Fibroblast of lung (primary cell): ENCODE data around the gene LAMB3. TPM values are rescaled to one million over a fixed set of nuclear protein-coding genes. Genes with fewer than 3 reads are reported as not detected.

Experiments
- DNase-seq, 2 donors: peaks; one replicate each; pipeline versions ENCODE4 v3.0.0 to v3.0.0-alpha.2; 2010; ENCODE audit warnings: low read depth in 2 of 2
- H2AFZ ChIP-seq: 2 replicates; pipeline ENCODE4 v1.5.1; 2012; ENCODE audit warnings: low read length, control low read depth, inconsistent platforms
- H3K27ac ChIP-seq: 2 replicates; pipeline ENCODE4 v1.5.1; 2011; ENCODE audit warnings: low read length, control low read depth; ENCODE audit not compliant: insufficient read depth
- H3K27me3 ChIP-seq: 2 replicates; pipeline ENCODE4 v1.5.1; 2011; ENCODE audit warnings: mild to moderate bottlenecking, low read length; ENCODE audit not compliant: control insufficient read depth, insufficient read depth
- H3K36me3 ChIP-seq: 2 replicates; pipeline ENCODE4 v1.5.1; 2011; ENCODE audit warnings: low read length; ENCODE audit not compliant: control insufficient read depth, insufficient read depth
- H3K4me1 ChIP-seq: 2 replicates; pipeline ENCODE4 v1.5.1; 2011; ENCODE audit warnings: low read length; ENCODE audit not compliant: control insufficient read depth, insufficient read depth; ENCODE audit errors: extremely low read depth
- H3K4me2 ChIP-seq: 2 replicates; pipeline ENCODE4 v1.5.1; 2011; ENCODE audit warnings: low read length, control low read depth; ENCODE audit not compliant: insufficient read depth; ENCODE audit errors: extremely low read depth
- H3K4me3 ChIP-seq, 4 experiments: fragments of 200-600 bp in 1 of 4; sonication (generic) in 1 of 4; replicated peaks in 1 of 4; 2 replicates each; pipeline ENCODE4 v1.5.1; 2011 to 2016; ENCODE audit warnings: low read length in 4 of 4, low read depth in 3 of 4, mild to moderate bottlenecking in 3 of 4, control low read depth in 2 of 4, inconsistent platforms in 1 of 4, mixed read lengths in 1 of 4; ENCODE audit not compliant: insufficient read depth in 1 of 4; ENCODE audit errors: control extremely low read depth in 1 of 4
- H3K79me2 ChIP-seq: 2 replicates; pipeline ENCODE4 v1.5.1; 2012; ENCODE audit warnings: mild to moderate bottlenecking, low read length, inconsistent platforms; ENCODE audit not compliant: control insufficient read depth, insufficient read depth
- H3K9ac ChIP-seq: 2 replicates; pipeline ENCODE4 v1.5.1; 2011; ENCODE audit warnings: mild to moderate bottlenecking, low read length, control low read depth; ENCODE audit not compliant: insufficient read depth
- H3K9me3 ChIP-seq: 2 replicates; pipeline ENCODE4 v1.5.1; 2012; ENCODE audit warnings: low read depth, low read length; ENCODE audit not compliant: control insufficient read depth, insufficient read depth
- H4K20me1 ChIP-seq: 2 replicates; pipeline ENCODE4 v1.5.1; 2011; ENCODE audit warnings: low read length; ENCODE audit not compliant: control insufficient read depth, insufficient read depth; ENCODE audit errors: extremely low read depth
- CTCF ChIP-seq, 2 donors: IDR thresholded peaks in 1 of 2; conservative IDR thresholded peaks in 1 of 2; 1 replicate in 1 of 2; 2 replicates in 1 of 2; pipeline ENCODE4 v1.5.1; 2011 to 2012; ENCODE audit warnings: low read length in 2 of 2, control low read depth in 1 of 2, inconsistent platforms in 1 of 2, low read depth in 1 of 2, mild to moderate bottlenecking in 1 of 2
- EZH2 ChIP-seq: IDR thresholded peaks from 2 replicates; pipeline ENCODE4 v1.5.1; 2012; ENCODE audit warnings: low read length, control low read depth, mild to moderate bottlenecking; ENCODE audit errors: missing control alignments
- polyA plus RNA-seq, 2 donors: library from polyadenylated mRNA; depleted of rRNA in 1 of 2; stranded (reverse) in 1 of 2; unstranded in 1 of 2; fragments of >200 nt; gene quantifications; 2 replicates each; pipeline ENCODE4 v1.2.1, GENCODE V29; 2011 to 2012; ENCODE audit warnings: missing spikeins in 1 of 2
- total RNA-seq: library from RNA; depleted of rRNA; stranded (reverse); fragments of >200 nt; gene quantifications from 2 replicates; pipeline ENCODE4 v1.2.1, GENCODE V29; 2014

Gene LAMB3
- total and polyA plus RNA-seq, 2 donors (not counting 1 experiment from before 2014, with no cell fraction given) = 4.1 to 23.3 TPM

- Histone ChIP-seq H4K20me1 (no peaks in the 10 kb centered on the region), H3K9ac (no peak overlapping the region), H3K4me1 (no peaks in the 10 kb centered on the region), H3K36me3 (no peaks in the 10 kb centered on the region), H2AFZ (no peak overlapping the region), H3K79me2 (no peaks in the 10 kb centered on the region), H3K4me2 (no peak overlapping the region), H3K9me3 (no peaks in the 10 kb centered on the region), H3K27ac (no peak overlapping the region), H3K27me3 (peaks cover 5% of the 10 kb centered on the region), H3K4me3 (no peak overlapping the region)
- peak; percentile 66 to 90 for DNase-seq
- no peak for TF ChIP-seq CTCF (conservative IDR thresholded peaks at IDR 0.05 in 1 of 2, IDR thresholded peaks at IDR 0.05 in 1 of 2; ENCODE audit: low read depth in 1 of 2, low read length in 2 of 2)
- no peak for TF ChIP-seq EZH2
Observed at GRCh38 chr1:209567698-209568175, 84.5 kb downstream of the LAMB3 start.

- H4K20me1 ChIP-seq = no peaks in the 10 kb centered on the region
- peak; percentile 61 to 87 for TF ChIP-seq CTCF (conservative IDR thresholded peaks at IDR 0.05 in 1 of 2, IDR thresholded peaks at IDR 0.05 in 1 of 2; ENCODE audit: low read depth in 1 of 2, low read length in 2 of 2)
- TF ChIP-seq EZH2 = no peak
- no peaks in the 10 kb centered on the region for H3K36me3 ChIP-seq
- H3K4me1 ChIP-seq = no peaks in the 10 kb centered on the region
- H3K79me2 ChIP-seq = no peaks in the 10 kb centered on the region
- H3K4me3 ChIP-seq = no peak overlapping the region
- no peaks in the 10 kb centered on the region for H3K9me3 ChIP-seq
- H3K27ac ChIP-seq = no peak overlapping the region
- no peak overlapping the region for H3K9ac ChIP-seq
- peaks cover 6% of the 10 kb centered on the region for H3K27me3 ChIP-seq
- no peak overlapping the region for H3K4me2 ChIP-seq
- peak; percentile 65 to 82 for DNase-seq
- no peak overlapping the region for H2AFZ ChIP-seq
Observed at GRCh38 chr1:209565759-209566678, 86.2 kb downstream of the LAMB3 start.

Other genes with a start within 250 kb of the LAMB3 start
- 0.77 and 1.7 TPM in 2 replicates for gene CAMK1G, start 68.7 kb downstream of the LAMB3 start, total RNA-seq
- 0.96 and 3.0 TPM in 2 replicates for gene CAMK1G, start 68.7 kb downstream of the LAMB3 start, polyA plus RNA-seq
- gene G0S2, start 23.0 kb upstream of the LAMB3 start, total RNA-seq = 79.1 and 180 TPM in 2 replicates
- gene G0S2, start 23.0 kb upstream of the LAMB3 start, polyA plus RNA-seq = 3.9 and 11.0 TPM in 2 replicates
- 20.3 and 31.5 TPM in 2 replicates for gene HSD11B1, start 52.4 kb upstream of the LAMB3 start, total RNA-seq
- 7.1 and 31.0 TPM in 2 replicates for gene HSD11B1, start 52.4 kb upstream of the LAMB3 start, polyA plus RNA-seq
- gene TRAF3IP3, start 103.6 kb upstream of the LAMB3 start, total RNA-seq = not detected in 2 replicates
- not detected in 2 replicates for gene TRAF3IP3, start 103.6 kb upstream of the LAMB3 start, polyA plus RNA-seq
- gene C1orf74, start 132.1 kb upstream of the LAMB3 start, total RNA-seq = 3.1 and 4.3 TPM in 2 replicates
- gene C1orf74, start 132.1 kb upstream of the LAMB3 start, polyA plus RNA-seq = 1.8 and 2.2 TPM in 2 replicates
- gene IRF6, start 153.7 kb upstream of the LAMB3 start, total RNA-seq = under 0.01 and 0.66 TPM in 2 replicates
- 0.87 and 1.00 TPM in 2 replicates for gene IRF6, start 153.7 kb upstream of the LAMB3 start, polyA plus RNA-seq
- 6.9 and 10.4 TPM in 2 replicates for gene UTP25, start 175.5 kb upstream of the LAMB3 start, total RNA-seq
- 12.3 and 13.8 TPM in 2 replicates for gene UTP25, start 175.5 kb upstream of the LAMB3 start, polyA plus RNA-seq